Retinal pigment epithelial cell (primary cell): ENCODE results near the gene ZNF581.
A peak's percentile ranks its signal among the peaks of the same experiment; 100 is the strongest.

Experiments used
- DNase-seq: peaks from one replicate; pipeline ENCODE4 v3.0.0-alpha.2; 2010; ENCODE audit warnings: low read depth
- H3K4me3 ChIP-seq: 2 replicates; pipeline ENCODE4 v1.5.1; 2011; ENCODE audit warnings: mild to moderate bottlenecking, low read length, control low read depth, moderate library complexity
- CTCF ChIP-seq: conservative IDR thresholded peaks from 2 replicates; pipeline ENCODE4 v1.5.1; 2011; ENCODE audit warnings: low read depth, low read length, control low read depth, inconsistent platforms

The ZNF581 gene

GRCh38 chr19:55644842-55645511 is 1.5 kb downstream of the ZNF581 start:
- peak overlapping the region; percentile 79 for H3K4me3 ChIP-seq
- TF ChIP-seq CTCF = no peak

GRCh38 chr19:55645512-55645881 is 2.0 kb downstream of the ZNF581 start:
- DNase-seq = no peak
- no peak overlapping the region for H3K4me3 ChIP-seq
- no peak for TF ChIP-seq CTCF

More at GRCh38 chr19:55644842-55645511, 1.5 kb downstream of the ZNF581 start:
- no peak for DNase-seq

GRCh38 chr19:55646889-55647731 is 3.7 kb downstream of the ZNF581 start:
- no peak for TF ChIP-seq CTCF
- DNase-seq = no peak
- H3K4me3 ChIP-seq = peak overlapping the region; percentile 71

GRCh38 chr19:55647732-55648584 is 4.5 kb downstream of the ZNF581 start, which contains the start of gene CCDC106:
CCDC106 (plus strand) TSS chr19:55648212; CDS start chr19:55649047, 835 bp downstream.
- no peak for DNase-seq

GRCh38 chr19:55648585-55649267 is 5.3 kb downstream of the ZNF581 start:
- H3K4me3 ChIP-seq = peak overlapping the region; percentile 71
- no peak for DNase-seq
- TF ChIP-seq CTCF = no peak

More at GRCh38 chr19:55647732-55648584, 4.5 kb downstream of the ZNF581 start, which contains the start of gene CCDC106:
- peak within 1 kb of the TSS; percentile 71 for H3K4me3 ChIP-seq
- no peak for TF ChIP-seq CTCF
